Measurements from ENCODE around the gene ITGB5.

DNA sequence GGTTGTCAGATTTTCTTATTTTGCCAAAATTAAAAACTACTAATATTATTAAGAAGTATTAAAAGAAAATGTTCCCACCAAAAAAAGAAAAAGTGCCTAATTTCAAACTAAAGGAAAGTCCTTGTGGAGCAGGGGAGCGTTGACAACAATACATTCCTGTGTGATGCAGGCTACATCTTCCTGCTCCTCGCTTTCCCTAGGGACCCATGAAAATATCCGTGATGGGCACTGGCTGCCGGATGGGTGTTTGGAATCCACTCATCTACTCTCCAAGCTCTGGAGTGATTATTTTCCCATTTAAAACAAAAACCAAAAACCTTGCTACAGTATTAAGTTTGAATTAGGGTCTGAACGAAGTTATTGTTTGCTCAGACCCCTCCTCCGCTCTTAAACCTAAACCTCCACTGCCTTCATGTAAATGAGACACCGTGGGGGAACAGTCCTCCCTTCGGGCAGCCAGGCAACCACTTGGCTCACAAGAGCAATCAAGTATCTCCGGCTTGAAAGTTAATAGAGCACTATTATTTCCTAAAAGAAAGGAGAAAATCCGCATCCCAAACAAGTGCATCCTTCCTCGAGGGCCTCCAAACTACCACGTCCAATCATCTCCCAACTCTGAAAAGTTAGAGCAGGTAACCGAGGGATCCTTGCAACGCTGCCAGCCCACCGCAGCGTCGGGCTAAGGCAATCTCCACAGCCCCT lies 1.5 kb downstream of the ITGB5 start:
- TF ChIP-seq CTCF (conservative IDR thresholded peaks at IDR 0.05 in 1 of 2, IDR thresholded peaks at IDR 0.05 in 1 of 2; ENCODE audit: extremely low read depth in 1 of 2, insufficient read depth in 1 of 2, low read depth in 1 of 2, low read length in 2 of 2) (no peak), EZH2 (IDR thresholded peaks at IDR 0.05; ENCODE audit: borderline replicate concordance, low read length) (no peak)
